Measurements from ENCODE around the gene MRPS23.

DNA sequence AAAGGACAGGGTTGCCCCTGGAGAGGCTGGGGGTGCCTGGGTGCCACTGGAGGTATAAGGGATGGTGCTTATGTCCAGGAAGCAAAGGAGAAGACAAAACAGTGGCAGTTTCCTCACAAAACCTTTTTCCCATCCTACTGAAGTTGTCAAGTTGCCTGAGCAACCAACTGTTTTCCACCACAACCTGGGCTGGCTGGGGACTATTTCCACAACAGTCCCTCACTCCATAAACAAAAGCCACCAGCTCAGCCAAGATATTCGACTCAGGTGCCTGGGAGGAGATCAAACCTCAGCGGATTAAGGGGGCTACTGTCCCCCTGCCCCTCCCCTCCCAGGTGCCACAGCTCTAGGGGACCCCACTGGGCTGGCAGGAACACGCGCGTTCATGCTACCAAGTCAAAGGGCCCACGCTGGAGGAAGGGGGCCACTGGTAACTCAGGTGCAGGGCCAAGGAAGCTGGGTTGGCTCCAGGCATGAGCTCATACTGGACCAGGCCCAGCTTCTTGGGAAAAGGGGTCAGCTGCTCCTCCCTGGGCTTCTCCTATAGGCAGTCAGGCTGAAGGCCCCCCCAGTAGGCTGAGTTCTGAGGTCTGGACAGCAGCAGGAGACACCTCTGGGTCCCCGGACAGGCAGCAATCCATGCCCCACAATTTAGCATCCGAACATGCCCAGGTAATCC lies 45.7 kb upstream of the MRPS23 start:
- no peak for TF ChIP-seq CTCF (conservative IDR thresholded peaks at IDR 0.05; ENCODE audit: low read depth, low read length)
- TF ChIP-seq EZH2 (IDR thresholded peaks at IDR 0.05; ENCODE audit: low read length, unreplicated experiment) = no peak
- no peak for TF ChIP-seq EZH2phosphoT487 (IDR thresholded peaks at IDR 0.05; ENCODE audit: borderline replicate concordance, low read length)
